Measurements from ENCODE around the gene MKKS. TPM values are rescaled to one million over a fixed set of nuclear protein-coding genes. Genes with fewer than 3 reads are reported as not detected.

The MKKS gene
- 4.7 and 6.1 TPM in 2 replicates for total RNA-seq

DNA sequence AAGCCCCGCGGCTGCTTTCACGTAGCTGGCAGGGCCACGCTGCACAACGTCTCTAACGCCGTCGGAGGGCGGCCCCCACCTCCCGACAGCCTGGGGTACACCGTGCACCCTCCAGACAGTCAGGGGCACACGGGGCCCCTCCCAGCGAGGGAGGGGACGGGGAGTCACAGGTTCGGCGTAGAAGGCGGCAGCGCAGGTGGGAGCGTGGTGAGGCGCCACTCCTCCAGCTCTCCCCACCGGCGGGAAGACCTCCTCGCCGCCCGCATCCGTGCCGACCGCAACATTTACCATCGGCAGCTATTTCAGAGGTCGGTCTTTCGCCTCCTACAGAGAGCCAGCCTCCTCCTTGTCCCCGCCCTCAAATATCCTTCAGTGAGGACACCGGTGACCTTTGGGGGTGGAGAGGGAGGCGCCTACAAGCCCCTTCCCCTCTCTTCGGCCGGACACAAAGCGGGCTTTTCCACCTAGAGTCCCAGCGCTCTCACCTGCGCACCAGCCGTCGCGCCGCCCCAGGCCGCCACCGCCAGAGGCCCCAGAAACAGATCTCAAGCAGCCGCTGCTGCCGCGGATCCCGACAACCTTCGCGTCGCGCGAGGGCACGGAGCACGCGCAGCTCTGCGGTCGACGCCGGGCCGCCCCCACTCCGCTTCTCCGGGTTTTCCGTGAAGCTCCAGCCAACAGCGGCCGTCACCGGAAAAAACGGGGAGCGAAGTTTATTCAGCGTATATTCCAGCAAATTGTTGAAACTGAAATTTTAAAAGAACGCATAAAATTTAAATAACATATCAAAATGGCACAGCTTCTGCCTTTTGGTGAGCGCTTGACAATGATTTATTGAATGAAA lies at the start of gene MKKS:
MKKS (minus strand) TSS at position 600 of the 844 bp plus-strand sequence. CDS start 20,708 bp downstream, outside the sequence.

DNA sequence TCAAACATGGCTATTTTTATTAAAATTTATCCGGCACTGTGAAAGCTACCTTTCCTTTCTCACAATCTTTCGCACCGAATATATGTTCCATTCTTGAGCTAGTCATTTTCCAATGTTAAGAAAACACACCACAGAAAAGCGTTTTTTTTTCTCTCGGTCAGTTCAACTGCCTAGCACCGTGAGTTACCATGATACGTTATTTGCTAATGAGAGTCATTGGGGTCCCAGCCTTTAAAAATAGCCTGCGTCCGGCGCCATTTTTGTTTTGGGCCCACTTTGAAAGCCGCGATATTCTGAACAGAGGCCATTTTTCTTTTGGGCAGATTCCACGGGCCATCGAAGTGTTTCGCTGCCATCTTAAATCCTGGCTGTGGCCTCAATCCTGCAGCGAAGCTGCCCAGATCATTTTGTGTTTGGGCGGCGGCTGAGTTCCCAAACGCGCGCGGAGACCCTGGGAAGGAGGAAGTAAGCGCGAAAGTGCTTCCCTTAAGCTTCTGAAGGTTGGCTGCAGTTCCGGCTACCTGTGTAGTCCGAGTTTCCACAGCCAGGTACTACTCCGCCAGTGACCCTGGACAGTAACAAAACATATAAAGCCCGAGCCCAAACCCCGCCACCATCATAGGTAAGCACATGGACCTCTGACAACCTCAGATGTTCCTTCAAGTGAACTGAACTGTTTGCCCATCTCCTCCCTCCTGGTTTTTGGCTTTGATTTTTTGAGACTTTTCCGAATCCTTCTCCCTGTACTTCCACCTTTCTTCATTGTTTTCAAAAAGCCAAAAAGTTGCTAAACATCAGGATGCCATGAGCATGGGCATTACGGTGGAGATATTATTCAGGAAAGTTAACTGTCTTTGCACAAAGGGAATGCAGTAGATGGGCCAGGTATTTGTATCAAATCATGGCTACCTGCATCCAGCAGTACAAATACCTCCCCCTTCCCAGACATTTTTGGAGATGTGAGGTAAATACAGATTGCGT lies 1.1 kb upstream of the MKKS start, which contains the start of gene SLX4IP:
SLX4IP (plus strand) TSS at position 474 of the 981 bp plus-strand sequence. CDS start 22,900 bp downstream, outside the sequence.

Other genes with a start within 250 kb of the MKKS start
- gene SNAP25, start 215.4 kb downstream of the MKKS start, total RNA-seq, result 0.35 and 2.1 TPM in 2 replicates
- gene SLX4IP, start 1.1 kb upstream of the MKKS start, total RNA-seq, result 2.7 and 3.6 TPM in 2 replicates
- gene JAG1, start 239.8 kb upstream of the MKKS start, total RNA-seq, result 18.6 and 54.8 TPM in 2 replicates

All from pericardium fibroblast (primary cell).